Stimulated activated CD8-positive, alpha-beta memory T cell treated with anti-CD3 and anti-CD28 coated beads, Interleukin-2, amount 100 ng/mL, for 1 hour (primary cell): ENCODE results near the gene PARS2.

Source experiments
- DNase-seq, 2 donors: peaks; one replicate each; pipeline ENCODE4 v3.0.0-alpha.2; 2020; ENCODE audit warnings: low read depth in 2 of 2

Gene PARS2

GRCh38 chr1:54764133-54764921, at the start of gene PARS2:
TSS of gene PARS2 (minus strand) at chr1:54764523. CDS start at chr1:54759161, 5,362 bp downstream.
- DNase-seq = peak; percentile 87 to 92

GRCh38 chr1:54814126-54814498, 49.8 kb upstream of the PARS2 start:
- DNase-seq = no peak

GRCh38 chr1:54813485-54814125, 49.3 kb upstream of the PARS2 start:
- DNase-seq = no peak

GRCh38 chr1:54812801-54813484, 48.6 kb upstream of the PARS2 start:
- DNase-seq = no peak

GRCh38 chr1:54811739-54812655, 47.7 kb upstream of the PARS2 start:
- DNase-seq = no peak

- DNase-seq = no peak
Measured at GRCh38 chr1:54811066-54811465, 46.7 kb upstream of the PARS2 start.

- DNase-seq = peak; percentile 33 to 42
Measured at GRCh38 chr1:54810153-54810942, 46.0 kb upstream of the PARS2 start.

GRCh38 chr1:54809496-54810074, 45.3 kb upstream of the PARS2 start:
- DNase-seq = no peak

- no peak for DNase-seq
Measured at GRCh38 chr1:54808443-54809207, 44.3 kb upstream of the PARS2 start.

- no peak for DNase-seq
Measured at GRCh38 chr1:54807756-54808155, 43.4 kb upstream of the PARS2 start.

- DNase-seq = no peak
Measured at GRCh38 chr1:54806931-54807611, 42.7 kb upstream of the PARS2 start.

- no peak for DNase-seq
Measured at GRCh38 chr1:54805981-54806381, 41.7 kb upstream of the PARS2 start.

- DNase-seq = no peak
Measured at GRCh38 chr1:54805466-54805865, 41.1 kb upstream of the PARS2 start.

GRCh38 chr1:54804471-54805132, 40.3 kb upstream of the PARS2 start:
- no peak for DNase-seq

- no peak for DNase-seq
Measured at GRCh38 chr1:54803761-54804470, 39.6 kb upstream of the PARS2 start.

- DNase-seq = peak; percentile 40 to 51
Measured at GRCh38 chr1:54800899-54801759, 36.8 kb upstream of the PARS2 start, which contains the start of gene TTC22. TSS of gene TTC22 (minus strand) at chr1:54801323. CDS start at chr1:54801163, 160 bp downstream.
